GM13977 (cell line): Measurements from ENCODE around the gene SPN.
"Not testable (repeated sequence)": the region's sequence is repeated elsewhere in the genome, so short reads cannot be mapped to it uniquely, and the experiment has no call there.

ENCODE experiments used
- DNase-seq: peaks from one replicate; pipeline ENCODE4 v3.0.0; 2012; ENCODE audit warnings: low spot score
- in situ Hi-C: fragments of 300-500 bp; cut with MboI; formaldehyde crosslinking; loops from one replicate; pipeline ENCODE4 v1.12.0; 2022; ENCODE audit warnings: low sequenced_read_pairs, low pct_unique_long_range_greater_than_20kb, mixed read lengths, inconsistent platforms; ENCODE audit not compliant: unreplicated experiment
- TF ChIP-seq, protein P1 (sequence below): IDR thresholded peaks from 2 replicates; pipeline ENCODE4 v1.5.1; 2012; ENCODE audit warnings: mild to moderate bottlenecking, control low read depth; ENCODE audit not compliant: insufficient read depth; ENCODE audit errors: extremely low read depth, missing control alignments

Gene SPN

DNA sequence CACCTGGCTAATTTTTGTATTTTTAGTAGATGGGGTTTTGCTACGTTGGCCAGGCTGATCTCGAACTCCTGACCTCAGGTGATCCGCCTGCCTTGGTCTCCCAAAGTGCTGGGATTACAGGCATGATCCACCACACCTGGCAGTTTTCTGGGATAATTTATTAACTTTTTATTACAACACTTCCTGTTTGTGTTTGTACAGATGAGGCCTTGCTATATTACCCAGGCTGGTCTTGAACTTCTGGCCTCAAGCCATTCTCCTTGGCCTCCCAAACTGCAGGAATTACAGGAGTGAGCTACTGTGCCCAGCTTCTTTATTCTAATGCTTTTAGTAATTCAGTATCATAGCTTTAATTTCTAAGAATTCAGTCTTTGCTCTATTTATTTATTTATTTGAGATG lies 16.1 kb upstream of the SPN start:
- TF ChIP-seq, protein P1, sequence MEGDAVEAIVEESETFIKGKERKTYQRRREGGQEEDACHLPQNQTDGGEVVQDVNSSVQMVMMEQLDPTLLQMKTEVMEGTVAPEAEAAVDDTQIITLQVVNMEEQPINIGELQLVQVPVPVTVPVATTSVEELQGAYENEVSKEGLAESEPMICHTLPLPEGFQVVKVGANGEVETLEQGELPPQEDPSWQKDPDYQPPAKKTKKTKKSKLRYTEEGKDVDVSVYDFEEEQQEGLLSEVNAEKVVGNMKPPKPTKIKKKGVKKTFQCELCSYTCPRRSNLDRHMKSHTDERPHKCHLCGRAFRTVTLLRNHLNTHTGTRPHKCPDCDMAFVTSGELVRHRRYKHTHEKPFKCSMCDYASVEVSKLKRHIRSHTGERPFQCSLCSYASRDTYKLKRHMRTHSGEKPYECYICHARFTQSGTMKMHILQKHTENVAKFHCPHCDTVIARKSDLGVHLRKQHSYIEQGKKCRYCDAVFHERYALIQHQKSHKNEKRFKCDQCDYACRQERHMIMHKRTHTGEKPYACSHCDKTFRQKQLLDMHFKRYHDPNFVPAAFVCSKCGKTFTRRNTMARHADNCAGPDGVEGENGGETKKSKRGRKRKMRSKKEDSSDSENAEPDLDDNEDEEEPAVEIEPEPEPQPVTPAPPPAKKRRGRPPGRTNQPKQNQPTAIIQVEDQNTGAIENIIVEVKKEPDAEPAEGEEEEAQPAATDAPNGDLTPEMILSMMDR, result no peak
- in situ Hi-C loops, result no loop called here

DNA sequence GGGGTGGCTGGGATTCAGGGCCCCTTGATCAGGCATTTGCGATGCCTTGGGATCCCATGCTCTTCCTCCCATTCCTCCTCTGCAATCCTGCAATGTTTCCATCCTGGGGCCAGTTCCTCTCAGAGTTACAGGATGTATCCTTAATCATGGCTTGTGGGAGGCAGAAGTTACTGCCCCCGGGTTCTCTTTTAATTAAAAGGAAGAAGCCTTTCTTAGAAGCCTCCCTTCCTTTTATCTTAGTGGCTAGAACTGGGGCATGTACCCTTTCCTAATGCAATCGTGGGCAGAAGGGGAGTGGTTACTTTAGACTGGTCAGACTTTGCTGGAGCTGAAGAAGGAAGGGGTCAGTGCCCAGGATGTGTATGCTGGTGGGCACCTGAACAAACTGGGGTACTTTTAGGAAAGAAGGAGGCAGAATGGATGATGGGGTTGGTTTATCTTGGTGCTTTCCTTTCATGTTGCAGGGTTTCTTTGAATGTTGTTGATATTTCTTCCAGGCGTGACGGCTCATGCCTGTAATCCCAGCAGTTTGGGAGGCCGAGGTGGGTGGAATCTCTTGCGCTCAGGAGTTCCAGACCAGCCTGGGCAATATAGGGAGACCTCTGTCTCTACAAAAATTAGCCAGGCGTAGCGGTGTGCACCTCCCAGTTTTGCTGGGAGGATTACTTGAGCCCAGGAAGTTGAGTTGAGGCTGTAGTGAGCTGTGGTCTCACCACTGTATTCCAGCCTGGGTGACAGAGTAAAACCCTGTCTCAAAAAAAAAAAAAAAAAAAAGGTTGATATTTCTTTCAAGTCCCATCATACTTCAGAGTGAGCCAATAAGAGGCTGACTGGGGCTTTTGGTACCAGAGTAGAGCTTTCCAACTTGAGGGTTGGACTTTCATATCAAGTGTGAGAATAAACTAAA lies 13.2 kb upstream of the SPN start:
- DNase-seq, result no peak
- in situ Hi-C loops, result no loop called here
- TF ChIP-seq, protein P1, result no peak

More for the DNA sequence above, 16.1 kb upstream of the SPN start:
- DNase-seq, result no peak

DNA sequence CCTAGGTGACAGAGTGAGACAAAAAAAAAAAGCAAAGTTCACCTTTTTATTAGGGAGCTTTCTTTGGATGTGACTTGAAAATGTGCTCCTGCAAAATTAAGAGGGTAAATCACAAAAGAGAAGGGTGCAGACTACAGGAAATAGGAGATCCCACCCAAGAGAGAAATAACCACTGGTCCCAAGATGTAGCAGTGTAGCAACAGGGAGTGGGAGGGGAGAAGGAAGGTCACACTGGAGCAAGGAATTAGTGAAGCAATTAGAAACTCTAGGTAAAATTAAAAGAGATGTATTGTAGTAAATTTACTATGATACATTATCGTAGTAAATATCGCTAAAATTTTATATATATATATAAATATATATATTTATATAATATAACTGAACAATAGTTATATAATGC lies 12.3 kb upstream of the SPN start:
- TF ChIP-seq, protein P1, result no peak
- DNase-seq, result no peak
- in situ Hi-C loops, result no loop called here

DNA sequence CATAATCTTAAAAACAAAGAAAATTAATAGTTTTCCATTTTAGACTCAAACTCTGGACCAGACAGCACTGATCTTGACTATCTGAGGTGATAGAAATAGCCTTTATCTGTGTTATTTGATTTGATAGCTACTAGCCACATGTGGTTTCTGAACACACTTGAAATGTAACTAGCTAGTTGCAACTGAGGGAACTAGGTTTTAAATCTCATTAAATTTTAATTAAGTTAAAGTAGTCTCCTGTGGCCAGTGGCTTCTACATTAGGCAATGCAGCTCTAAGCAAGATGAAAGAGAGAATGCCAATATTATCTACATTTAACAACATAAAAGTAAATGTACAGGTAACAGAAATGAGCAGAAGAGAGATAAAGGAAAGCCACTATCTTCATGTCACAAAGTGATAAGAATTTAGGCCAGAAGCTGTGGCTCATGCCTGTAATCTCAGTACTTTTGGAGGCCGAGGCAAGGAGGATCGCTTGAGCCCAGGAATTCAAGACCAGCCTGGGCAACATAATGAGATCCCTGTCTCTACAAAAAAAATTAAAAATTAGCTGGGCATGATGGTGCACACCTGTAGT lies 11.2 kb upstream of the SPN start:
- in situ Hi-C loops, result no loop called here
- TF ChIP-seq, protein P1, result no peak

DNA sequence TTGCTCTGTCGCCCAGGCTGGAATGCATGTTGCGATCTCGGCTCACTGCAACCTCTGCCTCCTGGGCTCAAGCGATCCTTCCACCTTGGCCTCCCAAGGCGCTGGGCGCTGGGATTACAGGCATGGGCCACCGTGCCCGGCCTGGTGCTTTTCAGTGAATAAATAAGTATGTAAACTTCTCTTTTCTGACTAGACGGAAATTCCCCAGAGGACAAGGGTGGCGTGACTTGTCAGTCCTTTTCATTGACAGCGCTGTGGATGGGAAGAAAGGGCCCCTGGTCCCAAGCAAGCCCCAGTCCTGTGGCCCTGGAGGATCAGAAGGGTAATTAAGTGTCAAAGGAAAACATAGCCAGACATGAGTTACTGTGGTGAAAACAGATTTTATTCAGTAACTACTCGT lies 9.6 kb upstream of the SPN start:
- in situ Hi-C loops, result no loop called here
- no peak for DNase-seq
- TF ChIP-seq, protein P1, result no peak

More for the DNA sequence above, 11.2 kb upstream of the SPN start:
- DNase-seq, result no peak

DNA sequence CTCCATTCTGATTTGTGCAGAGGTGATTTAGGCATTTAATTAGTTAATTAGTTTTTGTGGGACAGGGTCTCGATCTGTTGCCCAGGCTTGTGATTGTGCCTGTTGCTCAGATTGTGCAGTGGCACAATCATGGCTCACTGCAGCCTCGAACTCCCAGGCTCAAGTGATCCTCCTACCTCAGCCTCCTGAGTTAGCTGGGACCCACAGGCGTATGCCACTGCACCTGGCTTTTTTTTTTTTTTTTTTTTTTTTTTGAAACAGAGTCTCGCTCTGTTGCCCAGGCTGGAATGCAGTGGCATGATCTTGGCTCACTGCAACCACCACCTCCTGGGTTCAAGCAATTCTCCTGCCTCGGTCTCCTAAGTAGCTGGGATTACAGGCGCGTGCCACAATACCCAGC lies 9.2 kb upstream of the SPN start:
- DNase-seq, in situ Hi-C loops: not testable (repeated sequence)
